Parathyroid adenoma (tissue), 2 donors: ENCODE results near the gene TTC16.

ENCODE experiments used
- H2AFZ ChIP-seq: fragments of 300-600 bp; sonication (generic); one replicate; pipeline ENCODE4 v1.7.0; 2017; ENCODE audit warnings: antibody characterized with exemption, mild to moderate bottlenecking
- H3K27ac ChIP-seq: fragments of 300-600 bp; sonication (generic); one replicate; pipeline ENCODE4 v1.7.0; 2017
- H3K27me3 ChIP-seq: fragments of 300-600 bp; sonication (generic); one replicate; pipeline ENCODE4 v1.7.0; 2017; ENCODE audit warnings: low read length; ENCODE audit not compliant: control insufficient read depth, insufficient read depth
- H3K36me3 ChIP-seq: fragments of 300-600 bp; sonication (generic); one replicate; pipeline ENCODE4 v1.7.0; 2017; ENCODE audit warnings: low read length; ENCODE audit not compliant: control insufficient read depth, insufficient read depth
- H3K4me1 ChIP-seq: fragments of 300-600 bp; sonication (generic); one replicate; pipeline ENCODE4 v1.7.0; 2017; ENCODE audit warnings: control low read depth
- H3K4me2 ChIP-seq: fragments of 300-600 bp; sonication (generic); one replicate; pipeline ENCODE4 v1.7.0; 2017; ENCODE audit warnings: low read length
- H3K4me3 ChIP-seq: fragments of 300-600 bp; sonication (generic); one replicate; pipeline ENCODE4 v1.7.0; 2017; ENCODE audit warnings: low read depth, low read length
- H3K79me2 ChIP-seq: fragments of 300-600 bp; sonication (generic); one replicate; pipeline ENCODE4 v1.7.0; 2017; ENCODE audit warnings: control low read depth
- H3K9ac ChIP-seq: fragments of 300-600 bp; sonication (generic); one replicate; pipeline ENCODE4 v1.7.0; 2017; ENCODE audit warnings: mild to moderate bottlenecking
- H3K9me3 ChIP-seq: fragments of 300-600 bp; sonication (generic); one replicate; pipeline ENCODE4 v1.7.0; 2017; ENCODE audit warnings: low read length; ENCODE audit not compliant: control insufficient read depth
- TF ChIP-seq, protein P1 (sequence below): fragments of 300-600 bp; sonication (generic); IDR thresholded peaks from one replicate; pipeline ENCODE4 v1.7.0; 2017; ENCODE audit warnings: antibody characterized with exemption, mild to moderate bottlenecking
- donor health status: primary hyperparathyroidism.

TTC16 gene

DNA sequence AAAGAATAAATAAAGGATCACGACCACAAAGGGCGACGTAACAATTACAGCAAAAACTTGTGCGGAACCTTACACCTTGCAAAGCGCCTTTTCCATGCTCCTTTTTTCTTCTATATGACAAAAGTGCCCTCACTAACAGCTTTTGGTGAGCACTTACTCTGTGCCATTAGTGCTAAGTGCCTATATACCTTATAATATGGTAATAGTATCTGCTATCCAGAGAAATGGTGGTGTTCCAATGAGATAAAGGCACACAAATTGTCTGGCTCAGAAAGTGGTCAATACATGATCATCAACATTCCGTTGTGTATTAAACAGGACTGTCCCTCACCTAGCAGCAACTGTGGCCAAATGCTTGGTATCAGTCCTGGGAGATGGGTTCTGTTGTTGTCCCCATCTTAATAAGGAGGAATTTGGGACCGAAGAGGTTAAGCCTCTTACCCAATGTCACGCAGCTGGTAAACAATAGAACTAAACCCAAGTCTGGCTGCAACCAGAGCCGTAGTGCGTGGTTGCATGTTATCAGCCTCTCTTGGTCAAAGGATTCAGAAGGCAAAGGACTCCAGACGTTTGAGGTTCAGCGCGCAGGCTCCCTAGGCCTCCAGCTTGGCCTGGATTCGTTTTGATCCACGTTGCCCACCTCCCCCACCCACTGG is 19.8 kb downstream of the TTC16 start:
- no peaks in the 10 kb centered on the region for H3K36me3 ChIP-seq
- no peaks in the 10 kb centered on the region for H3K27me3 ChIP-seq
- TF ChIP-seq, protein P1, sequence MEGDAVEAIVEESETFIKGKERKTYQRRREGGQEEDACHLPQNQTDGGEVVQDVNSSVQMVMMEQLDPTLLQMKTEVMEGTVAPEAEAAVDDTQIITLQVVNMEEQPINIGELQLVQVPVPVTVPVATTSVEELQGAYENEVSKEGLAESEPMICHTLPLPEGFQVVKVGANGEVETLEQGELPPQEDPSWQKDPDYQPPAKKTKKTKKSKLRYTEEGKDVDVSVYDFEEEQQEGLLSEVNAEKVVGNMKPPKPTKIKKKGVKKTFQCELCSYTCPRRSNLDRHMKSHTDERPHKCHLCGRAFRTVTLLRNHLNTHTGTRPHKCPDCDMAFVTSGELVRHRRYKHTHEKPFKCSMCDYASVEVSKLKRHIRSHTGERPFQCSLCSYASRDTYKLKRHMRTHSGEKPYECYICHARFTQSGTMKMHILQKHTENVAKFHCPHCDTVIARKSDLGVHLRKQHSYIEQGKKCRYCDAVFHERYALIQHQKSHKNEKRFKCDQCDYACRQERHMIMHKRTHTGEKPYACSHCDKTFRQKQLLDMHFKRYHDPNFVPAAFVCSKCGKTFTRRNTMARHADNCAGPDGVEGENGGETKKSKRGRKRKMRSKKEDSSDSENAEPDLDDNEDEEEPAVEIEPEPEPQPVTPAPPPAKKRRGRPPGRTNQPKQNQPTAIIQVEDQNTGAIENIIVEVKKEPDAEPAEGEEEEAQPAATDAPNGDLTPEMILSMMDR = no peak
- H3K4me3 ChIP-seq = no peak overlapping the region
- peak overlapping the region; percentile 32 for H3K4me2 ChIP-seq
- no peak overlapping the region for H3K9ac ChIP-seq
- no peaks in the 10 kb centered on the region for H3K9me3 ChIP-seq
- no peak overlapping the region for H2AFZ ChIP-seq
- H3K4me1 ChIP-seq = no peaks in the 10 kb centered on the region
- H3K79me2 ChIP-seq = no peaks in the 10 kb centered on the region
- H3K27ac ChIP-seq = peak overlapping the region; percentile 56

DNA sequence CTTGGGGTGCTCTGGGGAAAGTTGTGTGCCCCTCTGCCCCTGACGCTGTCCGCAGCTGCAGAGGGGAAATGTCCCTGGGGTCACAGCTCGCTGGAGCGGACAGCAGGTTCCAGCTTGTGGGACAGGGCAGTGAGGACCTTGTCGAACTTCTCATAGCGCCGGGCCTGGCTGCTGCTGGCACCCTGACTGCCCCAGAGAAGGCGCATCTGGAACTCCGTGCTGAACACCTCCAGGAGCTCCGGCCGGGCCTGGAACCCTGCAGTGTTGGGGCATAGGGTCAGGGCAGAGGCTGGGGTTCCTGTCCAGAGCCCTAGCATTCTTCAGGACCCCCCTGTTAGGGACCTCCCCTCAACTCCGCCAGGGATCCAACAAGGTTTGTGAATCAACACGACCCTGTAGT is 22.8 kb downstream of the TTC16 start:
- Histone ChIP-seq H3K79me2 (no peaks in the 10 kb centered on the region), H3K4me2 (no peak overlapping the region), H3K4me3 (no peak overlapping the region), H3K36me3 (no peaks in the 10 kb centered on the region), H2AFZ (no peak overlapping the region), H3K27me3 (no peaks in the 10 kb centered on the region), H3K9me3 (no peaks in the 10 kb centered on the region), H3K27ac (no peak overlapping the region), H3K9ac (no peak overlapping the region), H3K4me1 (no peaks in the 10 kb centered on the region)
- TF ChIP-seq, protein P1 = no peak

DNA sequence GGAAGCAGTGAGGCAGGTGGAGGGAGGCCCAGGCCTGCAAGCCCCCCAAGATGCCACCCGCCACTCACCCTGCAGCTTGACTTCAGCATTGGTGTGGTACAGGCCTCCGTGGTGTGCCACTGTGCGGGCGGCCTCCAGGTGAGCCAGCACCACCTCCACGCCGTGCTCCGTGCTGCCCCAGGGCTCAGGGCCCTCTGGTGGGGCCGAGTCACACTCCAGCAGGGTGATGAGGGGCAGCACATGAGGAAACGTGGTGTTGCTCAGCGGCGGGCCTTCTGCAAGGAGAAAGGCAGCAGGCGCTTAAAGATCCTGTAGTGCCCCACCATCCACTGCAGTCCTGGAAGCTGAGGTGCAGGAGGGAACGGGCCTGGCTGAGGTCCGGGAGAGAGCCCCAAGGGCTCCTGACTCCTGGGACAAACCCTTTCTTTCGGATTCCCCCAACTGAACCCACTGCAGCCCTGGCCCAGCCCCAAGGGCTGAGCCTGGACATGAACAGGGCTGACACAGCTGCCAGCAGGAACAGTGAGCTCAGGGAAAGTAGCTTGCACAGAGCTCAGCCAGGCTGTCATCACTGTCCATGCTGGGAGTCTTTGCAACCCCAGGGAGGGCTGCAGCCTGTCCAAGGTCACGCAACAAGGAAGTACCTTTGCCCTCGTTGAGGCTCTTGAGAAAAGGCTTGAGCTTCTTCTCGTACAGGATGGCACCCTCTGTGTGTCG is 23.9 kb downstream of the TTC16 start:
- no peaks in the 10 kb centered on the region for H3K4me1 ChIP-seq
- H2AFZ ChIP-seq = no peak overlapping the region
- TF ChIP-seq, protein P1 = no peak
- no peak overlapping the region for H3K9ac ChIP-seq
- no peaks in the 10 kb centered on the region for H3K9me3 ChIP-seq
- no peaks in the 10 kb centered on the region for H3K79me2 ChIP-seq
- no peak overlapping the region for H3K4me2 ChIP-seq
- H3K4me3 ChIP-seq = no peak overlapping the region
- no peaks in the 10 kb centered on the region for H3K27me3 ChIP-seq
- H3K36me3 ChIP-seq = no peaks in the 10 kb centered on the region
- no peak overlapping the region for H3K27ac ChIP-seq

DNA sequence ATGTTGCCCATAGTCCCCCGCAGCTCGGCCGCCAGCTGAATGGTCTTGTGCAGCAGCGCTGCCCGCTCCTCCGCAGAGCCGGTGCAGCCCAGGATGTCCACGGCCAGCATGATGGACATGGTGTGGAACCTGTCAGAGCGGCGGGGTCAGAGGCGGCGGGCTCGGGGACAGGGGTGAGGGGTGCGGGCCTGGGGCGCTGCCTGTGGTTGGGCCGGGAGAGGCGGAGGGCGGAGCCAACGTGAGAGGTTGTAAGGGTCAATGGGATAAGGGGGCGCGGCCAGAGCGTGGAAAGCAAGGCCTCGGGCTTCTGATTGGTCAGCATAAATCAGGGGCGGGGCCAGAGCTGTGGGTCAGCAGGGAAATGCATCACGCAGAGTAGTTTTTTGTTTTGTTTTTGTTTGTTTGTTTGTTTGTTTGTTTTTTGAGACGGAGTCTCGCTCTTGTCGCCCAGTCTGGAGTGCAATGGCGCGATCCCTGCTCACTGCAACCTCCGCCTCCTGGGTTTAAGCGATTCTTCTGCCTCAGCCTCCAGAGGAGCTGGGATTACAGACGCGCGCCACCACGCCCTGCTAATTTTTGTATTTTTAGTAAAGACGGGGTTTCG is 26.1 kb downstream of the TTC16 start:
- peak overlapping the region; percentile 45 for H3K4me2 ChIP-seq

More for the DNA sequence above, 26.1 kb downstream of the TTC16 start:
- Histone ChIP-seq H3K79me2 (no peaks in the 10 kb centered on the region), H3K27ac (no peak overlapping the region), H3K27me3 (no peaks in the 10 kb centered on the region), H2AFZ (no peak overlapping the region), H3K4me3 (peak overlapping the region; percentile 6), H3K36me3 (no peaks in the 10 kb centered on the region), H3K4me1 (no peaks in the 10 kb centered on the region), H3K9me3 (no peaks in the 10 kb centered on the region), H3K9ac (no peak overlapping the region)
- TF ChIP-seq, protein P1 = no peak
